ENCODE measurements around the gene PLOD1. TPM values are rescaled to one million over a fixed set of nuclear protein-coding genes. Genes with fewer than 3 reads are reported as not detected.

The PLOD1 gene
- total and polyA plus RNA-seq, 2 experiments from 2014 or later = 22.4 to 62.9 TPM

DNA sequence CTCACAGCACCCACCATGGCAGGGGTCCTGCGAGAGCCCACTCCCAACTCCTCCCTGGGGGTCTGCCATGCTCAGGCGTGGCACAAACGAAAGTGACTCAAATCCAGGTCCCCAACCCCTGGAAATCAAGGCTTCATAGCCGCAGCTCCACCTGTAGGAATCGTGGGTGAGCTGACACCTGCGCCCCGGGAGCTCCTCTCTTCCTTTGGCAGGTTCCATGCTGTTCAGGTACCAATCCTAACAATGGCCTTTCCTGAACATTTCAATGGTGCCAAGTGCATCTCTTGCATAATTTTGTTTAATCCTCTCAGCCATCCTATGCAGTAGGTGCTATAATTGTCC is 46.9 kb upstream of the PLOD1 start:
- Mint-ChIP-seq H3K27me3 (ENCODE audit: insufficient read depth, low read depth, poor library complexity) (peaks cover 6% of the 10 kb centered on the region), H3K36me3 (ENCODE audit: low read depth) (no peaks in the 10 kb centered on the region), H3K27ac (no peak overlapping the region), H3K4me3 (no peak overlapping the region), H3K4me1 (peaks cover 11% of the 10 kb centered on the region), H3K9me3 (no peaks in the 10 kb centered on the region)
- Histone ChIP-seq H3K27ac (ENCODE audit: low read depth) (no peak overlapping the region), H3F3A (replicated peaks; ENCODE audit: low read depth) (no peaks in the 10 kb centered on the region), H3K79me2 (replicated peaks; ENCODE audit: insufficient read depth) (no peaks in the 10 kb centered on the region), H3K4me2 (no peak overlapping the region), H3K9me2 (ENCODE audit: insufficient read depth) (no peaks in the 10 kb centered on the region), H3K4me1 (ENCODE audit: insufficient read depth) (peaks cover 3% of the 10 kb centered on the region; the same call in 1 of the 2 replicates), H4K20me1 (replicated peaks; ENCODE audit: insufficient read depth) (no peaks in the 10 kb centered on the region), H2AFZ (no peak overlapping the region), H3K27me3 (ENCODE audit: insufficient read depth) (no peaks in the 10 kb centered on the region), H3K4me3 (no peak overlapping the region), H3K36me3 (ENCODE audit: insufficient read depth) (no peaks in the 10 kb centered on the region)
- DNase-seq (ENCODE audit: low spot score) (peak; percentile 47), ATAC-seq (peak; percentile 27)
- TF ChIP-seq, protein P1, sequence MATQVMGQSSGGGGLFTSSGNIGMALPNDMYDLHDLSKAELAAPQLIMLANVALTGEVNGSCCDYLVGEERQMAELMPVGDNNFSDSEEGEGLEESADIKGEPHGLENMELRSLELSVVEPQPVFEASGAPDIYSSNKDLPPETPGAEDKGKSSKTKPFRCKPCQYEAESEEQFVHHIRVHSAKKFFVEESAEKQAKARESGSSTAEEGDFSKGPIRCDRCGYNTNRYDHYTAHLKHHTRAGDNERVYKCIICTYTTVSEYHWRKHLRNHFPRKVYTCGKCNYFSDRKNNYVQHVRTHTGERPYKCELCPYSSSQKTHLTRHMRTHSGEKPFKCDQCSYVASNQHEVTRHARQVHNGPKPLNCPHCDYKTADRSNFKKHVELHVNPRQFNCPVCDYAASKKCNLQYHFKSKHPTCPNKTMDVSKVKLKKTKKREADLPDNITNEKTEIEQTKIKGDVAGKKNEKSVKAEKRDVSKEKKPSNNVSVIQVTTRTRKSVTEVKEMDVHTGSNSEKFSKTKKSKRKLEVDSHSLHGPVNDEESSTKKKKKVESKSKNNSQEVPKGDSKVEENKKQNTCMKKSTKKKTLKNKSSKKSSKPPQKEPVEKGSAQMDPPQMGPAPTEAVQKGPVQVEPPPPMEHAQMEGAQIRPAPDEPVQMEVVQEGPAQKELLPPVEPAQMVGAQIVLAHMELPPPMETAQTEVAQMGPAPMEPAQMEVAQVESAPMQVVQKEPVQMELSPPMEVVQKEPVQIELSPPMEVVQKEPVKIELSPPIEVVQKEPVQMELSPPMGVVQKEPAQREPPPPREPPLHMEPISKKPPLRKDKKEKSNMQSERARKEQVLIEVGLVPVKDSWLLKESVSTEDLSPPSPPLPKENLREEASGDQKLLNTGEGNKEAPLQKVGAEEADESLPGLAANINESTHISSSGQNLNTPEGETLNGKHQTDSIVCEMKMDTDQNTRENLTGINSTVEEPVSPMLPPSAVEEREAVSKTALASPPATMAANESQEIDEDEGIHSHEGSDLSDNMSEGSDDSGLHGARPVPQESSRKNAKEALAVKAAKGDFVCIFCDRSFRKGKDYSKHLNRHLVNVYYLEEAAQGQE (IDR thresholded peaks at IDR 0.05; ENCODE audit: unreplicated experiment) = no peak
- TF ChIP-seq, protein P2, sequence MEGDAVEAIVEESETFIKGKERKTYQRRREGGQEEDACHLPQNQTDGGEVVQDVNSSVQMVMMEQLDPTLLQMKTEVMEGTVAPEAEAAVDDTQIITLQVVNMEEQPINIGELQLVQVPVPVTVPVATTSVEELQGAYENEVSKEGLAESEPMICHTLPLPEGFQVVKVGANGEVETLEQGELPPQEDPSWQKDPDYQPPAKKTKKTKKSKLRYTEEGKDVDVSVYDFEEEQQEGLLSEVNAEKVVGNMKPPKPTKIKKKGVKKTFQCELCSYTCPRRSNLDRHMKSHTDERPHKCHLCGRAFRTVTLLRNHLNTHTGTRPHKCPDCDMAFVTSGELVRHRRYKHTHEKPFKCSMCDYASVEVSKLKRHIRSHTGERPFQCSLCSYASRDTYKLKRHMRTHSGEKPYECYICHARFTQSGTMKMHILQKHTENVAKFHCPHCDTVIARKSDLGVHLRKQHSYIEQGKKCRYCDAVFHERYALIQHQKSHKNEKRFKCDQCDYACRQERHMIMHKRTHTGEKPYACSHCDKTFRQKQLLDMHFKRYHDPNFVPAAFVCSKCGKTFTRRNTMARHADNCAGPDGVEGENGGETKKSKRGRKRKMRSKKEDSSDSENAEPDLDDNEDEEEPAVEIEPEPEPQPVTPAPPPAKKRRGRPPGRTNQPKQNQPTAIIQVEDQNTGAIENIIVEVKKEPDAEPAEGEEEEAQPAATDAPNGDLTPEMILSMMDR (conservative IDR thresholded peaks at IDR 0.05; ENCODE audit: low read depth in 2 of 2) = peak in 1 of 2 experiments; percentile 36; a peak in 2 of 4 replicates

DNA sequence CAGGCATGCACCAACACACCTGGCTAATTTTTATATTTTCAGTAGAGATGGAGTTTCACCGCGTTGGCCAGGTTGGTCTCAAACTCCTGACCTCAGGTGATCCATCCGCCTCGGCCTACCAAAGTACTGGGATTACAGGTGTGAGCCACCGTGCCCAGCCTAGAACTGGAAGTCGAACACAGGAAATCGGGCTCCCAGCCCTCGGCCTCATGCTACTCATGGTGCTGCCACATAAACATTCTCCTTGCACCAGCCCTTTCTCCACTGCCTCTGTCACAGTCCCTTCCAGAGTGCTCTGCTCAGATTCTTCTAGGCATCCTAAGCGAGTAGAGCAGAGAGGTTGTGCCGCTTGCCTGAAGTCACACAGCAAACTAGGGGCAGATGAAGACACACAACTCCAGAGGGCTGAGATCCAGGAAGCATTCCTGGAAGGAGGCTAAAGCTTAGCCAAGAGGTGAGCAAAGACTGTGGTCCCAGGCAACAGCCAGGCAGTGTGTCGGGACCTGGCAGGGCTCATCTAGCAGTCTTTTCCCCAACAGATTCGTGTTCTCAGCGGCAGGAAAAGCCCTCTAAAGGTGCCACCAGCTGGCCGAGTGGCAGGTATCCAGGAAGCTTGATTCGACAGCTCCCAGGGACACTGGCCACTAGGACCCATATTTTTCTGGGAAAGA is 46.2 kb upstream of the PLOD1 start:
- Histone ChIP-seq H4K20me1 (replicated peaks; ENCODE audit: insufficient read depth) (no peaks in the 10 kb centered on the region), H3K36me3 (ENCODE audit: insufficient read depth) (no peaks in the 10 kb centered on the region), H3K4me2 (no peak overlapping the region), H3K4me3 (no peak overlapping the region), H3K27me3 (ENCODE audit: insufficient read depth) (no peaks in the 10 kb centered on the region), H2AFZ (no peak overlapping the region), H3K4me1 (ENCODE audit: insufficient read depth) (0 out of 2 replicates have a peak, but pooled peaks cover 2% of the 10 kb centered on the region), H3F3A (replicated peaks; ENCODE audit: low read depth) (no peaks in the 10 kb centered on the region), H3K27ac (ENCODE audit: low read depth) (no peak overlapping the region), H3K79me2 (replicated peaks; ENCODE audit: insufficient read depth) (no peaks in the 10 kb centered on the region), H3K9me2 (ENCODE audit: insufficient read depth) (no peaks in the 10 kb centered on the region)
- Mint-ChIP-seq H3K27ac (no peak overlapping the region), H3K4me1 (peaks cover 4% of the 10 kb centered on the region; the same call in 2 of the 3 replicates), H3K4me3 (no peak overlapping the region), H3K36me3 (ENCODE audit: low read depth) (no peaks in the 10 kb centered on the region), H3K27me3 (ENCODE audit: insufficient read depth, low read depth, poor library complexity) (peaks cover 6% of the 10 kb centered on the region), H3K9me3 (no peaks in the 10 kb centered on the region)
- no peak for DNase-seq (ENCODE audit: low spot score)
- ATAC-seq = no peak
- TF ChIP-seq, protein P1 (IDR thresholded peaks at IDR 0.05; ENCODE audit: unreplicated experiment) = no peak
- TF ChIP-seq EZH2phosphoT487 (IDR thresholded peaks at IDR 0.05; ENCODE audit: unreplicated experiment) = no peak
- TF ChIP-seq NANOG (IDR thresholded peaks at IDR 0.05; ENCODE audit: borderline replicate concordance) = no peak
- no peak for TF ChIP-seq CREB1 (CRISPR knock-in tag; IDR thresholded peaks at IDR 0.05; ENCODE audit: low read depth)
